ENCODE measurements around the gene RUNX2. TPM values are rescaled to one million over a fixed set of nuclear protein-coding genes. Genes with fewer than 3 reads are reported as not detected.

The RUNX2 gene
- total RNA-seq, 3 donors from 2014 or later: 26.5 to 37.0 (median 31.0) TPM

- peaks cover 73% of the 10 kb centered on the region for H3K4me1 Mint-ChIP-seq (ENCODE audit: low read depth)
- H3K36me3 Mint-ChIP-seq (ENCODE audit: insufficient read depth): peaks cover 47% of the 10 kb centered on the region
- ATAC-seq (no peak), DNase-seq (no peak)
- H3K27me3 Mint-ChIP-seq (ENCODE audit: low read depth): no peaks in the 10 kb centered on the region
- no peaks in the 10 kb centered on the region for H3K9me3 Mint-ChIP-seq
- H3K4me3 Mint-ChIP-seq: no peak overlapping the region
Observed at GRCh38 chr6:45439861-45440388, 111.8 kb downstream of the RUNX2 start.

GRCh38 chr6:45441851-45442453, 113.8 kb downstream of the RUNX2 start:
- ATAC-seq (peak; percentile 61 to 63), DNase-seq (no peak)
- H3K27me3 Mint-ChIP-seq (ENCODE audit: low read depth): no peaks in the 10 kb centered on the region
- H3K9me3 Mint-ChIP-seq: no peaks in the 10 kb centered on the region
- H3K4me3 Mint-ChIP-seq: no peak overlapping the region
- H3K4me1 Mint-ChIP-seq (ENCODE audit: low read depth): peaks cover 73% of the 10 kb centered on the region
- H3K36me3 Mint-ChIP-seq (ENCODE audit: insufficient read depth): peaks cover 50% of the 10 kb centered on the region

GRCh38 chr6:45442716-45443115, 114.6 kb downstream of the RUNX2 start:
- Mint-ChIP-seq H3K9me3 (no peaks in the 10 kb centered on the region), H3K4me3 (no peak overlapping the region), H3K36me3 (ENCODE audit: insufficient read depth) (peaks cover 51% of the 10 kb centered on the region), H3K4me1 (ENCODE audit: low read depth) (peaks cover 71% of the 10 kb centered on the region), H3K27me3 (ENCODE audit: low read depth) (no peaks in the 10 kb centered on the region)
- DNase-seq (no peak), ATAC-seq (no peak)

GRCh38 chr6:45445364-45445748, 117.2 kb downstream of the RUNX2 start:
- no peaks in the 10 kb centered on the region for H3K27me3 Mint-ChIP-seq (ENCODE audit: low read depth)
- peak overlapping the region; percentile 6 for H3K4me3 Mint-ChIP-seq
- peaks cover 48% of the 10 kb centered on the region for H3K36me3 Mint-ChIP-seq (ENCODE audit: insufficient read depth)
- ATAC-seq (no peak), DNase-seq (no peak)
- peaks cover 71% of the 10 kb centered on the region for H3K4me1 Mint-ChIP-seq (ENCODE audit: low read depth)
- no peaks in the 10 kb centered on the region for H3K9me3 Mint-ChIP-seq

GRCh38 chr6:45445749-45446549, 117.8 kb downstream of the RUNX2 start:
- Mint-ChIP-seq H3K27me3 (ENCODE audit: low read depth) (no peaks in the 10 kb centered on the region), H3K9me3 (no peaks in the 10 kb centered on the region), H3K4me3 (peak overlapping the region; percentile 6), H3K36me3 (ENCODE audit: insufficient read depth) (peaks cover 49% of the 10 kb centered on the region), H3K4me1 (ENCODE audit: low read depth) (peaks cover 74% of the 10 kb centered on the region)
- ATAC-seq: peak; percentile 19 to 35
- no peak for DNase-seq

- Mint-ChIP-seq H3K4me3 (no peak overlapping the region), H3K27me3 (ENCODE audit: low read depth) (no peaks in the 10 kb centered on the region), H3K4me1 (ENCODE audit: low read depth) (peaks cover 75% of the 10 kb centered on the region), H3K36me3 (ENCODE audit: insufficient read depth) (peaks cover 47% of the 10 kb centered on the region), H3K9me3 (no peaks in the 10 kb centered on the region)
- ATAC-seq: no peak
- no peak for DNase-seq
Observed at GRCh38 chr6:45447005-45447404, 118.9 kb downstream of the RUNX2 start.

GRCh38 chr6:45447716-45448115, 119.6 kb downstream of the RUNX2 start:
- H3K27me3 Mint-ChIP-seq (ENCODE audit: low read depth): no peaks in the 10 kb centered on the region
- H3K36me3 Mint-ChIP-seq (ENCODE audit: insufficient read depth): peaks cover 45% of the 10 kb centered on the region
- peaks cover 72% of the 10 kb centered on the region for H3K4me1 Mint-ChIP-seq (ENCODE audit: low read depth)
- no peaks in the 10 kb centered on the region for H3K9me3 Mint-ChIP-seq
- ATAC-seq (no peak), DNase-seq (no peak)
- no peak overlapping the region for H3K4me3 Mint-ChIP-seq

GRCh38 chr6:45448417-45449389, 120.6 kb downstream of the RUNX2 start:
- no peaks in the 10 kb centered on the region for H3K27me3 Mint-ChIP-seq (ENCODE audit: low read depth)
- H3K4me1 Mint-ChIP-seq (ENCODE audit: low read depth): peaks cover 71% of the 10 kb centered on the region
- DNase-seq (no peak), ATAC-seq (peak; percentile 53 to 64)
- H3K36me3 Mint-ChIP-seq (ENCODE audit: insufficient read depth): peaks cover 39% of the 10 kb centered on the region
- peak overlapping the region; percentile 47 for H3K4me3 Mint-ChIP-seq
- H3K9me3 Mint-ChIP-seq: no peaks in the 10 kb centered on the region

- no peaks in the 10 kb centered on the region for H3K27me3 Mint-ChIP-seq (ENCODE audit: low read depth)
- peaks cover 34% of the 10 kb centered on the region for H3K36me3 Mint-ChIP-seq (ENCODE audit: insufficient read depth)
- ATAC-seq: no peak
- H3K4me3 Mint-ChIP-seq: no peak overlapping the region
- no peaks in the 10 kb centered on the region for H3K9me3 Mint-ChIP-seq
- peaks cover 74% of the 10 kb centered on the region for H3K4me1 Mint-ChIP-seq (ENCODE audit: low read depth)
- no peak for DNase-seq
Observed at GRCh38 chr6:45450132-45450531, 122.0 kb downstream of the RUNX2 start.

GRCh38 chr6:45450831-45451230, 122.7 kb downstream of the RUNX2 start:
- no peak for ATAC-seq
- Mint-ChIP-seq H3K36me3 (ENCODE audit: insufficient read depth) (peaks cover 32% of the 10 kb centered on the region), H3K9me3 (no peaks in the 10 kb centered on the region), H3K27me3 (ENCODE audit: low read depth) (no peaks in the 10 kb centered on the region), H3K4me1 (ENCODE audit: low read depth) (peaks cover 68% of the 10 kb centered on the region), H3K4me3 (no peak overlapping the region)
- no peak for DNase-seq

- ATAC-seq: no peak
Observed at GRCh38 chr6:45454008-45454911, 126.1 kb downstream of the RUNX2 start.

GRCh38 chr6:45455408-45455807, 127.3 kb downstream of the RUNX2 start:
- no peaks in the 10 kb centered on the region for H3K27me3 Mint-ChIP-seq (ENCODE audit: low read depth)
- ATAC-seq: no peak
- peaks cover 21% of the 10 kb centered on the region for H3K36me3 Mint-ChIP-seq (ENCODE audit: insufficient read depth)
- DNase-seq: no peak
- peaks cover 39% of the 10 kb centered on the region for H3K4me1 Mint-ChIP-seq (ENCODE audit: low read depth)
- no peaks in the 10 kb centered on the region for H3K9me3 Mint-ChIP-seq
- no peak overlapping the region for H3K4me3 Mint-ChIP-seq

More at GRCh38 chr6:45454008-45454911, 126.1 kb downstream of the RUNX2 start:
- no peak for DNase-seq
- Mint-ChIP-seq H3K9me3 (no peaks in the 10 kb centered on the region), H3K36me3 (ENCODE audit: insufficient read depth) (peaks cover 23% of the 10 kb centered on the region), H3K4me1 (ENCODE audit: low read depth) (peaks cover 49% of the 10 kb centered on the region), H3K27me3 (ENCODE audit: low read depth) (no peaks in the 10 kb centered on the region), H3K4me3 (no peak overlapping the region)

GRCh38 chr6:45457141-45457540, 129.0 kb downstream of the RUNX2 start:
- ATAC-seq: no peak
- no peak overlapping the region for H3K4me3 Mint-ChIP-seq
- H3K36me3 Mint-ChIP-seq (ENCODE audit: insufficient read depth): peaks cover 9% of the 10 kb centered on the region
- DNase-seq: no peak
- peaks cover 26% of the 10 kb centered on the region for H3K4me1 Mint-ChIP-seq (ENCODE audit: low read depth)
- H3K9me3 Mint-ChIP-seq: no peaks in the 10 kb centered on the region
- no peaks in the 10 kb centered on the region for H3K27me3 Mint-ChIP-seq (ENCODE audit: low read depth)

All from activated T-cell treated with anti-CD3 and anti-CD28 coated beads, Interleukin-2, amount 50 U/mL, for 4 hours (primary cell).